IPS-11a (cell line): ENCODE measurements around the gene HSD17B11.
"Not testable (repeated sequence)": the region's sequence is repeated elsewhere in the genome, so short reads cannot be mapped to it uniquely, and the experiment has no call there.

Experiments
- H3K4me3 ChIP-seq: one replicate; pipeline ENCODE4 v1.5.1; 2013; ENCODE audit warnings: low read depth, low read length, control low read depth

HSD17B11 gene

GRCh38 chr4:87390891-87391575, at the start of gene HSD17B11:
Gene HSD17B11 (minus strand): TSS chr4:87391188. CDS start chr4:87391070, 118 bp downstream.
- H3K4me3 ChIP-seq, result peak within 1 kb of the TSS; percentile 60

DNA sequence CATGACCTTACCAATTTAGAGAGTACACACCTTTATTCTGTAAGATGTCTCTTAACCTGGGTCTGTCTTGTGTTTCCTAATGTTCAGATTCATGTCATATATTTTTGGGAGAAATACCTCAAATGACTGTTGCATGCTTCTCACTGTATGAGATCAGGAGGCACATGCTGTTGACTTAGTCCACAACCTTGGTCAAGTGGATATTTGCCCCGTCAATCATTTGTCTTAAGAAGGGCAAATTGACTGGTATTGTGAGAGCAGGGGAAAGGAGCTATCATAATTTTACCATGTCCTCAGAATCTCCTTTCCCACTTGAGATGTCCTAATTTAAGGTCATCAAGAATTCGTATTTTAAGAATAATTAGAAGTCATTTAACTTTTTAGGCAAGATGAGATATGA, 42.4 kb upstream of the HSD17B11 start:
- H3K4me3 ChIP-seq, result no peak overlapping the region

- no peak overlapping the region for H3K4me3 ChIP-seq
Measured at GRCh38 chr4:87430038-87430437, 39.0 kb upstream of the HSD17B11 start.

DNA sequence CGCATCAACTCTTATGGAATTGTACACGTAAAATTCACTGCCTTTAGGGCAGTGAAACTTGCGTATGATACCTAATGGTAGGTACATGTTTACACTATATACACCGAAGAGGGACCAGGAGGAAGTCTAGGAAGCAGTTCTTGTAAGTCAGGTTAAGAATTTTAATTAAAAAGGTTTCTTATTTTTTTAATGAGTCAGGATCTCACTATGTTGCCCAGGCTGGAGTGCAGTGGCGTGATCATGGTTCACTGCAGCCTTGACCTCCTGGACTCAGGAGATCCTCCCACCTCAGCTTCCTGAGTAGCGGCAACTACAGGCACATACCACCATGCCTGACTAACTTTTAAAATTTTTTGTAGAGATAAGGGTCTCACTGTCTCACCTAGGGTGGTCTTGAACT, 38.0 kb upstream of the HSD17B11 start:
- no peak overlapping the region for H3K4me3 ChIP-seq

GRCh38 chr4:87427518-87427868, 36.5 kb upstream of the HSD17B11 start:
- H3K4me3 ChIP-seq, result no peak overlapping the region

- no peak overlapping the region for H3K4me3 ChIP-seq
Measured at GRCh38 chr4:87426865-87427517, 36.0 kb upstream of the HSD17B11 start.

- H3K4me3 ChIP-seq, result no peak overlapping the region
Measured at GRCh38 chr4:87425711-87426110, 34.7 kb upstream of the HSD17B11 start.

- not testable (repeated sequence) for H3K4me3 ChIP-seq
Measured at GRCh38 chr4:87424099-87424543, 33.1 kb upstream of the HSD17B11 start.

GRCh38 chr4:87423317-87424098, 32.5 kb upstream of the HSD17B11 start:
- H3K4me3 ChIP-seq, result peak overlapping the region; percentile 84

- peak within 1 kb of the TSS; percentile 84 for H3K4me3 ChIP-seq
Measured at GRCh38 chr4:87422104-87423052, 31.4 kb upstream of the HSD17B11 start, which contains the start of gene NUDT9. Gene NUDT9 (plus strand): TSS chr4:87422573. CDS start chr4:87422906, 333 bp downstream.

- no peak overlapping the region for H3K4me3 ChIP-seq
Measured at GRCh38 chr4:87420276-87420830, 29.4 kb upstream of the HSD17B11 start.

DNA sequence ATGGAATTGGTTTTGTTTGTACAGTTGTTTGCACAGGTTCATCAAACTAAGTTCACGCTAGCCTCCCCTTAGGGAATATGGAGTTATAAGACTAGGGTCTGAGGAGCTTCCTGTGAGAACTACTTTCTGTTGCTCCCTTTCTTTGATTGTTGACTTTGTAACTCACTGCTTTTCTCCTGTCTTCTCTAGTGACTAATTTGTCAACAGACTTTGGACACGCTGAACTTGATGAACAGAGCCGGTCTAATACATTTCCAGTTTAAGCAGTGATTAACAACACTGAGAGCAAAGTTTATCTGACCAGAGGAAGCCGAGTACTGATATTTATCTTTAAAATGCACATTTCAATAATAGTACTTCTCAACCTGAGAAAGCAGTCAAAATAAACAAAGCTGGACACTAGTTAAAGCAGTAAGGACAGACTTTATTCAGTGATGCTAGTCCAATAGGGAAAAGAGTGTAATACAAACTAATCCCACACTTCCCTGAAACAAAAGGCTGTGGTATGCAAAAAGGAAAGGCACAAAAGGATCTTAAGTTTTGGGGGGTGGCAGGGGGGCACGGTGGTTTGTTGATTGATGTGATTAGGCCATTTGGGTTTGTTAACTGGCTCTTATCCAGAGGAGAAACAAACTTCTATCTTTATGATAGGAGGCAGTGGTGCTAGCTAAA, 28.7 kb upstream of the HSD17B11 start:
- no peak overlapping the region for H3K4me3 ChIP-seq

DNA sequence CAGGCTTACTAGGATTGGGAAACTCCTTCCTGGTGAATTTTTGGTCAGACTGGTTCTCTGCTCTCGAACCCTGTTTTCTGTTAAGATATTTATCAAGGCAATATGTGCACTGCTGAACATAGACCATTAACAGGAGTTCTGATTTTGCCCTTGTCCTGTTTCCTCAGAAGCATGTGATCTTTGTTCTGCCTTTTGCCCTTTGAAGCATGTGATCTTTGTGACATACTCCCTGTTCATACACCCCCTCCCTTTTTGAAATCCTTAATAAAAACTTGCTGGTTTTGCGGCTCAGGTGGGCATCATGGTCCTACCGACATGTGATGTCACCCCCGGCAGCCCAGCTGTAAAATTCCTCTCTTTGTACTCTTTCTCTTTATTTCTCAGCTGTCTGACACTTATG, 27.4 kb upstream of the HSD17B11 start:
- H3K4me3 ChIP-seq, result not testable (repeated sequence)

GRCh38 chr4:87416965-87417364, 26.0 kb upstream of the HSD17B11 start:
- H3K4me3 ChIP-seq, result no peak overlapping the region

- H3K4me3 ChIP-seq, result no peak overlapping the region
Measured at GRCh38 chr4:87414816-87415215, 23.8 kb upstream of the HSD17B11 start.

- no peak overlapping the region for H3K4me3 ChIP-seq
Measured at GRCh38 chr4:87410679-87411078, 19.7 kb upstream of the HSD17B11 start.

DNA sequence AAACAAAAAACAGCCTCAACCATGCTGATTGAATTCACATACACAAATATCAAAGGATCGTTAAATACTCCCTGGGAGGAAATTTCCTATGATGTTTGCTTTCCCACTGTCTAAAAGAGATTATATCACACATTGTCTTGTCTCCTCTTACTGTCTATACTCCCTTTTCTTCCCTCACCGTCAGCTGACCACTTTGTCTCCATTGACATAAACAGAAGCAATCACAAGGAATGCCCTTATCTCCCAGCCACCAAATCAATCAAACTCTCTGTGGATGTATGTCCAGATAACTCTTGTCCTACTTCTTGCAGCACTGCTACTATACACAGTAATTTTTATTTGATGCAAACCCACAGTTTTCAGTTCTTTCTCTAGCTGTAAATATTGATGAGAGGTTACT, 19.2 kb upstream of the HSD17B11 start:
- H3K4me3 ChIP-seq, result no peak overlapping the region

GRCh38 chr4:87409420-87409939, 18.5 kb upstream of the HSD17B11 start:
- no peak overlapping the region for H3K4me3 ChIP-seq

GRCh38 chr4:87406902-87407301, 15.9 kb upstream of the HSD17B11 start:
- H3K4me3 ChIP-seq, result not testable (repeated sequence)

- H3K4me3 ChIP-seq, result no peak overlapping the region
Measured at GRCh38 chr4:87406462-87406861, 15.5 kb upstream of the HSD17B11 start.
